Measurements from ENCODE around the gene ABCC6. TPM values are rescaled to one million over a fixed set of nuclear protein-coding genes. Genes with fewer than 3 reads are reported as not detected.
A peak's percentile ranks its signal among the peaks of the same experiment; 100 is the strongest.

Gene ABCC6
- total and polyA plus RNA-seq, 8 donors: 12.4 to 44.0 (median 16.2) TPM

DNA sequence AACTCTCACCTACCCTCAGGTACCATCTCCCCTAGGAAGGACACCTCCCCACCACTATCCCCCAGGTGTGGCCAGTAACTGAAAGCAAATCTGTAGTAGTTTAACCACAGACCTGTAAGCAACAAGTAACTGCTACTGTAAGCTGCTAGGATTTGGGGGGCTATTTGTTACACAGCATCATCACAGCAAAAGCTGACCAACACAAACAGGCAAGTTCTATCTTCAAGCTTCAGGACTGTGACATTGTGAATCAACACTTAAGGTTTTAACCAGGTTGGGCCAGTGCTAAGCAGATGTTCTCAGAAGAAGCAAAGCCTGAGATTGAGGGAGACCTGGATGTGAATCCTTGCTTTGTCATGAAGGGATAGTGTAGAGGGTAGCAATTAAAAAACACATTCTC, 47.0 kb downstream of the ABCC6 start:
- Histone ChIP-seq H3K27me3 (no peaks in the 10 kb centered on the region), H3K4me3 (no peak overlapping the region), H3K27ac (no peak overlapping the region), H3K36me3 (peaks cover 0 to 35% of the 10 kb centered on the region in 2 donors), H3K4me1 (no peaks in the 10 kb centered on the region), H3K9me3 (no peaks in the 10 kb centered on the region)
- ATAC-seq: no peak
- DNase-seq: no peak
- TF ChIP-seq CTCF (IDR thresholded peaks at IDR 0.05): no peak
- intact Hi-C loops (cut with DNase I): no loop called here

- intact Hi-C loops (cut with DNase I): no loop called here
- no peak for ATAC-seq
Measured at GRCh38 chr16:16175296-16175695, 48.0 kb downstream of the ABCC6 start.

DNA sequence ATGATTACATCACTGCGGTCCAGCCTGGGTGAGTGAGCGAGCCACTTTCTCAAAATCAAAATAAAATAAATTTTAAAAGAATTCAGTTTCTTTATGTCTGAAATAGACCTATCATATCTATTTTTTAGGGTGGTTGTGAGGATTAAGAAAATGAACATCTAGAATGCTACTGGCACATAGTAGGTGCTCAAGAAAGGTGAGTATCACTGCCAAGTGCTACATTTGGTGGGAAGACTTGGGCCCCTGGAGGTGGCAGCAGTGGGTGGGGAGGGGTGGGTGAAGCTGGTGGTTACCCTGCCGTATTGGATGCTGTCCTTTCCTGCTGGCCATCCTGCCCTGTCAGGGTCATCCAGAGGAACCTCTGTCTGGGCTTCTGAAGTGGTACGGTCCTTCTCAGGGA, 50.3 kb downstream of the ABCC6 start:
- H3K4me3 ChIP-seq: no peak overlapping the region
- H3K9me3 ChIP-seq: no peaks in the 10 kb centered on the region
- intact Hi-C loops (cut with DNase I): no loop called here
- ATAC-seq (no peak), DNase-seq (no peak)
- no peaks in the 10 kb centered on the region for H3K4me1 ChIP-seq
- peaks cover 0 to 52% of the 10 kb centered on the region in 2 donors for H3K36me3 ChIP-seq
- no peaks in the 10 kb centered on the region for H3K27me3 ChIP-seq
- TF ChIP-seq CTCF (IDR thresholded peaks at IDR 0.05): no peak
- H3K27ac ChIP-seq: no peak overlapping the region

More at GRCh38 chr16:16175296-16175695, 48.0 kb downstream of the ABCC6 start:
- Histone ChIP-seq H3K9me3 (no peaks in the 10 kb centered on the region), H3K27ac (no peak overlapping the region), H3K4me3 (no peak overlapping the region), H3K27me3 (no peaks in the 10 kb centered on the region), H3K36me3 (peaks cover 0 to 45% of the 10 kb centered on the region in 2 donors), H3K4me1 (no peaks in the 10 kb centered on the region)
- TF ChIP-seq CTCF (IDR thresholded peaks at IDR 0.05): no peak
- peak in 1 of 4 donors; percentile 43 for DNase-seq

DNA sequence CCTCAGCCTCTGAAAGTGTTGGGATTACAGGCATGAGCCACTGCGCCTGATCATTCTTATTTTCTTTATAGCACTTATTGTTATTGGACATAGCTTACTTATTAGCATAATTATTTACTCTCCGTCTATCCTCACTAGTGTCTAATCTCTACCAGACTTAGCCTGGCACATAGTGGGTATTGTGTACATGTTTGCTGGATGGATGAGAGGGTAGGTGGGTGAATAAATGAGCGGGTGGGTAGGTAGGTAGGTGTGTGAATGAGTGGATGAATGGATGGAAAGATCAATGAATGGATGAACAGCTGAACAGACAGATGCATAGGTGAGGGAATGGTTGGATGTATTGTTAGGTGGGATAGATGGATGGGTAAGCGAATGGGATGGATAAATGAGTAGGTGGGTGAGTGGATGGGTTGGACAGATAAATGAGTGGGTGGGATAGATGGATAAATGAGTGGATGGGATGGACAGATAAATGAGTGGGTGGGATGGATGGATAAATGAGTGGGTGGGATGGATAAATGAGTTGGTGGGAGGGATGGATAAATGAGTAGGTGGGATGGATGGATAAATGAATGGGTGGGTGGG, 51.9 kb downstream of the ABCC6 start:
- H3K36me3 ChIP-seq: peaks cover 0 to 41% of the 10 kb centered on the region in 2 donors
- H3K4me3 ChIP-seq: no peak overlapping the region
- no peak for ATAC-seq
- H3K27ac ChIP-seq: no peak overlapping the region
- no peaks in the 10 kb centered on the region for H3K27me3 ChIP-seq
- intact Hi-C loops (cut with DNase I): no loop called here
- H3K4me1 ChIP-seq: no peaks in the 10 kb centered on the region
- H3K9me3 ChIP-seq: no peaks in the 10 kb centered on the region
- no peak for TF ChIP-seq CTCF (IDR thresholded peaks at IDR 0.05)
- DNase-seq: no peak

DNA sequence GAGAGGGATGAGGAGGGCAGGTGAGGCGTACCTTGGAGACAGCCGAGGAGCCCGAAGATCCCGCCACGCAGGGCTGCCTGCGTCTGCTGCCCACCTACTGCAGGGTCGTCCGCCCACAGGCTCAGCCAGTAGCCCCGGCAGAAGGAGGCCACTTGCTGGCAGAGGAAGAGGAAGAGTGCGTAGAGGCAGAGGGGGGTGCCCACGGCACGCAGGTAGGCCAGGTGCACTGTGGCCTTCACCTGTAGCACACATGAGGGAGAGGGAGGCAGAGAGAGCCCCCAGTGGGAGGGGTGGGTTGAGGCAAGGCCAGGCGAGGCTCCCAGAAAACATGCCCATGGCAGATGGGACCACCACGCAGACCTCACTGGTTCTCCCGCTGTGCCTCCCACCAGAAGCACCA, 53.7 kb downstream of the ABCC6 start:
- no peak for TF ChIP-seq CTCF (IDR thresholded peaks at IDR 0.05)
- H3K4me3 ChIP-seq: no peak overlapping the region
- H3K4me1 ChIP-seq: no peaks in the 10 kb centered on the region
- no peak overlapping the region for H3K27ac ChIP-seq
- H3K27me3 ChIP-seq: no peaks in the 10 kb centered on the region
- ATAC-seq (no peak), DNase-seq (no peak)
- peaks cover 0 to 49% of the 10 kb centered on the region in 2 donors for H3K36me3 ChIP-seq
- intact Hi-C loops (cut with DNase I): no loop called here
- H3K9me3 ChIP-seq: no peaks in the 10 kb centered on the region

All from left lung (tissue), 10 donors.